WTC11 (cell line): ENCODE results near the gene PPP1R9A. TPM values are rescaled to one million over a fixed set of nuclear protein-coding genes. Genes with fewer than 3 reads are reported as not detected.

Source experiments
- ATAC-seq: fragments of 200-7000 bp; cut with Tn5 transposase; 2 replicates; pipeline ENCODE4 v1.10.0; 2021; ENCODE audit warnings: mild to moderate bottlenecking, moderate library complexity
- CTCF ChIA-PET: fragments of 300-600 bp; sonication (Branson Sonifier 250); formaldehyde crosslinking; loops from one replicate; lab custom pipeline; 2021; ENCODE audit warnings: antibody characterized with exemption; lab: Charles Lee
- POLR2A ChIA-PET: fragments of 350-600 bp; sonication (Branson Sonifier 250); formaldehyde crosslinking; loops from one replicate; lab custom pipeline; 2021; ENCODE audit warnings: antibody characterized with exemption; lab: Charles Lee
- DNase-seq: peaks from one replicate; pipeline ENCODE4 v3.0.0; 2021; ENCODE audit warnings: low spot score
- H3K27ac Mint-ChIP-seq: 2 replicates; pipeline ENCODE4 v1.8.0; 2021; ENCODE audit warnings: mixed read lengths
- H3K27me3 Mint-ChIP-seq: 2 replicates; pipeline ENCODE4 v1.8.0; 2021; ENCODE audit warnings: low read depth, mild to moderate bottlenecking, moderate library complexity, mixed read lengths
- H3K36me3 Mint-ChIP-seq: 2 replicates; pipeline ENCODE4 v1.8.0; 2021; ENCODE audit warnings: mixed read lengths
- H3K4me1 Mint-ChIP-seq: 2 replicates; pipeline ENCODE4 v1.8.0; 2022; ENCODE audit warnings: mixed read lengths
- H3K4me3 Mint-ChIP-seq: 2 replicates; pipeline ENCODE4 v1.8.0; 2021; ENCODE audit warnings: mild to moderate bottlenecking, moderate library complexity, mixed read lengths
- H3K9me3 Mint-ChIP-seq: 2 replicates; pipeline ENCODE4 v1.8.0; 2021; ENCODE audit warnings: mixed read lengths
- CBFB ChIP-seq: sonication (generic); formaldehyde crosslinking; IDR thresholded peaks from 2 replicates; pipeline ENCODE4 v1.8.1; 2022; ENCODE audit warnings: mild to moderate bottlenecking, low read depth, missing genetic modification reagents
- FOXP1 ChIP-seq: sonication (generic); formaldehyde crosslinking; IDR thresholded peaks from 2 replicates; pipeline ENCODE4 v1.8.0; 2022; ENCODE audit warnings: missing genetic modification reagents, mild to moderate bottlenecking, moderate library complexity, borderline replicate concordance
- IRF2 ChIP-seq: sonication (generic); formaldehyde crosslinking; IDR thresholded peaks from 2 replicates; pipeline ENCODE4 v1.8.0; 2022; ENCODE audit warnings: low read depth, missing genetic modification reagents, borderline replicate concordance
- JUN ChIP-seq: sonication (generic); formaldehyde crosslinking; IDR thresholded peaks from 2 replicates; pipeline ENCODE4 v1.8.0; 2023; ENCODE audit warnings: mild to moderate bottlenecking, missing genetic modification reagents
- NFATC4 ChIP-seq: fragments of 250-450 bp; sonication (Bioruptor Pico); IDR thresholded peaks from 2 replicates; pipeline ENCODE4 v1.9.0; 2021; ENCODE audit warnings: mild to moderate bottlenecking
- NFYB ChIP-seq: sonication (generic); formaldehyde crosslinking; conservative IDR thresholded peaks from 2 replicates; pipeline ENCODE4 v1.8.0; 2022; ENCODE audit warnings: low read depth, missing genetic modification reagents
- NR2C2 ChIP-seq: sonication (generic); formaldehyde crosslinking; IDR thresholded peaks from 2 replicates; pipeline ENCODE4 v1.8.0; 2022; ENCODE audit warnings: mild to moderate bottlenecking, missing genetic modification reagents
- RELA ChIP-seq: sonication (generic); formaldehyde crosslinking; IDR thresholded peaks from 2 replicates; pipeline ENCODE4 v1.8.1; 2022; ENCODE audit warnings: missing genetic modification reagents, mild to moderate bottlenecking, borderline replicate concordance
- RORB ChIP-seq: fragments of 250-450 bp; sonication (Bioruptor Pico); IDR thresholded peaks from 2 replicates; pipeline ENCODE4 v1.9.0; 2021; ENCODE audit warnings: mild to moderate bottlenecking
- TCF7 ChIP-seq: sonication (generic); formaldehyde crosslinking; IDR thresholded peaks from 2 replicates; pipeline ENCODE4 v1.8.0; 2022; ENCODE audit warnings: mild to moderate bottlenecking, low read depth, missing genetic modification reagents, moderate library complexity
- TP53 ChIP-seq: sonication (generic); formaldehyde crosslinking; IDR thresholded peaks from 2 replicates; pipeline ENCODE4 v1.8.1; 2023; ENCODE audit warnings: mild to moderate bottlenecking, missing genetic modification reagents
- ZNF232 ChIP-seq: sonication (generic); formaldehyde crosslinking; IDR thresholded peaks from 2 replicates; pipeline ENCODE4 v1.8.0; 2022; ENCODE audit warnings: mild to moderate bottlenecking, missing genetic modification reagents
- ZNF396 ChIP-seq: fragments of 250-450 bp; sonication (Bioruptor Pico); IDR thresholded peaks from 2 replicates; pipeline ENCODE4 v1.8.0; 2021; ENCODE audit warnings: mild to moderate bottlenecking, moderate library complexity, borderline replicate concordance
- ZNF671 ChIP-seq: fragments of 250-450 bp; sonication (Bioruptor Pico); IDR thresholded peaks from 2 replicates; pipeline ENCODE4 v1.8.0; 2021; ENCODE audit warnings: mild to moderate bottlenecking
- total RNA-seq: library from RNA; stranded (reverse); gene quantifications from 3 replicates; pipeline ENCODE4 v1.2.3, GENCODE V29; 2021
- TF ChIP-seq, protein P1 (sequence below): fragments of 250-450 bp; sonication (Bioruptor Pico); IDR thresholded peaks from 2 replicates; pipeline ENCODE4 v1.9.0; 2021; ENCODE audit warnings: moderate library complexity, mild to moderate bottlenecking, inconsistent platforms, borderline replicate concordance
- TF ChIP-seq, protein P2 (sequence below): sonication (generic); formaldehyde crosslinking; IDR thresholded peaks from 2 replicates; pipeline ENCODE4 v1.8.0; 2022; ENCODE audit warnings: missing genetic modification reagents
- TF ChIP-seq, protein P3 (sequence below): sonication (generic); formaldehyde crosslinking; IDR thresholded peaks from 2 replicates; pipeline ENCODE4 v1.8.1; 2022; ENCODE audit warnings: missing genetic modification reagents, borderline replicate concordance
- TF ChIP-seq, protein P4 (sequence below): sonication (generic); formaldehyde crosslinking; IDR thresholded peaks from 2 replicates; pipeline ENCODE4 v1.8.1; 2023; ENCODE audit warnings: mild to moderate bottlenecking, missing genetic modification reagents, moderate library complexity
- TF ChIP-seq, protein P5 (sequence below): fragments of 250-450 bp; sonication (Bioruptor Pico); IDR thresholded peaks from 2 replicates; pipeline ENCODE4 v1.9.0; 2021; ENCODE audit warnings: mild to moderate bottlenecking
- TF ChIP-seq, protein P6 (sequence below): sonication (generic); formaldehyde crosslinking; IDR thresholded peaks from 2 replicates; pipeline ENCODE4 v1.8.1; 2022; ENCODE audit warnings: low read depth, missing genetic modification reagents, borderline replicate concordance

PPP1R9A gene
- total RNA-seq, 1 experiment from 2014 or later = 16.8 TPM

GRCh38 chr7:95001258-95001657 lies 93.9 kb downstream of the PPP1R9A start:
- H3K36me3 Mint-ChIP-seq = no peaks in the 10 kb centered on the region
- ChIA-PET POLR2A (no interaction called here), CTCF (no interaction called here)
- H3K4me3 Mint-ChIP-seq = no peak overlapping the region
- H3K9me3 Mint-ChIP-seq = no peaks in the 10 kb centered on the region
- H3K4me1 Mint-ChIP-seq = peaks cover 15% of the 10 kb centered on the region
- H3K27ac Mint-ChIP-seq = no peak overlapping the region
- no peak for DNase-seq
- TF ChIP-seq, protein P1, sequence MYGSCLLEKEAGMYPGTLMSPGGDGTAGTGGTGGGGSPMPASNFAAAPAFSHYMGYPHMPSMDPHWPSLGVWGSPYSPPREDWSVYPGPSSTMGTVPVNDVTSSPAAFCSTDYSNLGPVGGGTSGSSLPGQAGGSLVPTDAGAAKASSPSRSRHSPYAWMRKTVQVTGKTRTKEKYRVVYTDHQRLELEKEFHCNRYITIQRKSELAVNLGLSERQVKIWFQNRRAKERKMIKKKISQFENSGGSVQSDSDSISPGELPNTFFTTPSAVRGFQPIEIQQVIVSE (CRISPR knock-in tag) = no peak
- TF ChIP-seq NFATC4 (CRISPR knock-in tag) (no peak), TP53 (CRISPR knock-in tag) (no peak), IRF2 (CRISPR knock-in tag) (no peak), JUN (CRISPR knock-in tag) (no peak), NFYB (no peak), FOXP1 (no peak), RELA (CRISPR knock-in tag) (no peak), TCF7 (no peak), CBFB (CRISPR knock-in tag) (no peak), ZNF232 (no peak), RORB (no peak), ZNF671 (CRISPR knock-in tag) (no peak), ZNF396 (no peak)
- TF ChIP-seq, protein P2, sequence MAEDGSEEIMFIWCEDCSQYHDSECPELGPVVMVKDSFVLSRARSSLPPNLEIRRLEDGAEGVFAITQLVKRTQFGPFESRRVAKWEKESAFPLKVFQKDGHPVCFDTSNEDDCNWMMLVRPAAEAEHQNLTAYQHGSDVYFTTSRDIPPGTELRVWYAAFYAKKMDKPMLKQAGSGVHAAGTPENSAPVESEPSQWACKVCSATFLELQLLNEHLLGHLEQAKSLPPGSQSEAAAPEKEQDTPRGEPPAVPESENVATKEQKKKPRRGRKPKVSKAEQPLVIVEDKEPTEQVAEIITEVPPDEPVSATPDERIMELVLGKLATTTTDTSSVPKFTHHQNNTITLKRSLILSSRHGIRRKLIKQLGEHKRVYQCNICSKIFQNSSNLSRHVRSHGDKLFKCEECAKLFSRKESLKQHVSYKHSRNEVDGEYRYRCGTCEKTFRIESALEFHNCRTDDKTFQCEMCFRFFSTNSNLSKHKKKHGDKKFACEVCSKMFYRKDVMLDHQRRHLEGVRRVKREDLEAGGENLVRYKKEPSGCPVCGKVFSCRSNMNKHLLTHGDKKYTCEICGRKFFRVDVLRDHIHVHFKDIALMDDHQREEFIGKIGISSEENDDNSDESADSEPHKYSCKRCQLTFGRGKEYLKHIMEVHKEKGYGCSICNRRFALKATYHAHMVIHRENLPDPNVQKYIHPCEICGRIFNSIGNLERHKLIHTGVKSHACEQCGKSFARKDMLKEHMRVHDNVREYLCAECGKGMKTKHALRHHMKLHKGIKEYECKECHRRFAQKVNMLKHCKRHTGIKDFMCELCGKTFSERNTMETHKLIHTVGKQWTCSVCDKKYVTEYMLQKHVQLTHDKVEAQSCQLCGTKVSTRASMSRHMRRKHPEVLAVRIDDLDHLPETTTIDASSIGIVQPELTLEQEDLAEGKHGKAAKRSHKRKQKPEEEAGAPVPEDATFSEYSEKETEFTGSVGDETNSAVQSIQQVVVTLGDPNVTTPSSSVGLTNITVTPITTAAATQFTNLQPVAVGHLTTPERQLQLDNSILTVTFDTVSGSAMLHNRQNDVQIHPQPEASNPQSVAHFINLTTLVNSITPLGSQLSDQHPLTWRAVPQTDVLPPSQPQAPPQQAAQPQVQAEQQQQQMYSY (CRISPR knock-in tag) = no peak
- TF ChIP-seq, protein P3, sequence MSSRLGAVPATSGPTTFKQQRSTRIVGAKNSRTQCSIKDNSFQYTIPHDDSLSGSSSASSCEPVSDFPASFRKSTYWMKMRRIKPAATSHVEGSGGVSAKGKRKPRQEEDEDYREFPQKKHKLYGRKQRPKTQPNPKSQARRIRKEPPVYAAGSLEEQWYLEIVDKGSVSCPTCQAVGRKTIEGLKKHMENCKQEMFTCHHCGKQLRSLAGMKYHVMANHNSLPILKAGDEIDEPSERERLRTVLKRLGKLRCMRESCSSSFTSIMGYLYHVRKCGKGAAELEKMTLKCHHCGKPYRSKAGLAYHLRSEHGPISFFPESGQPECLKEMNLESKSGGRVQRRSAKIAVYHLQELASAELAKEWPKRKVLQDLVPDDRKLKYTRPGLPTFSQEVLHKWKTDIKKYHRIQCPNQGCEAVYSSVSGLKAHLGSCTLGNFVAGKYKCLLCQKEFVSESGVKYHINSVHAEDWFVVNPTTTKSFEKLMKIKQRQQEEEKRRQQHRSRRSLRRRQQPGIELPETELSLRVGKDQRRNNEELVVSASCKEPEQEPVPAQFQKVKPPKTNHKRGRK (CRISPR knock-in tag) = no peak
- ATAC-seq = no peak
- no peaks in the 10 kb centered on the region for H3K27me3 Mint-ChIP-seq

GRCh38 chr7:95001815-95002561 lies 94.6 kb downstream of the PPP1R9A start:
- Mint-ChIP-seq H3K36me3 (no peaks in the 10 kb centered on the region), H3K27ac (no peak overlapping the region), H3K27me3 (no peaks in the 10 kb centered on the region)
- no peak for ATAC-seq
- TF ChIP-seq, protein P4, sequence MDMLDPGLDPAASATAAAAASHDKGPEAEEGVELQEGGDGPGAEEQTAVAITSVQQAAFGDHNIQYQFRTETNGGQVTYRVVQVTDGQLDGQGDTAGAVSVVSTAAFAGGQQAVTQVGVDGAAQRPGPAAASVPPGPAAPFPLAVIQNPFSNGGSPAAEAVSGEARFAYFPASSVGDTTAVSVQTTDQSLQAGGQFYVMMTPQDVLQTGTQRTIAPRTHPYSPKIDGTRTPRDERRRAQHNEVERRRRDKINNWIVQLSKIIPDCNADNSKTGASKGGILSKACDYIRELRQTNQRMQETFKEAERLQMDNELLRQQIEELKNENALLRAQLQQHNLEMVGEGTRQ (CRISPR knock-in tag) = no peak
- TF ChIP-seq, protein P5, sequence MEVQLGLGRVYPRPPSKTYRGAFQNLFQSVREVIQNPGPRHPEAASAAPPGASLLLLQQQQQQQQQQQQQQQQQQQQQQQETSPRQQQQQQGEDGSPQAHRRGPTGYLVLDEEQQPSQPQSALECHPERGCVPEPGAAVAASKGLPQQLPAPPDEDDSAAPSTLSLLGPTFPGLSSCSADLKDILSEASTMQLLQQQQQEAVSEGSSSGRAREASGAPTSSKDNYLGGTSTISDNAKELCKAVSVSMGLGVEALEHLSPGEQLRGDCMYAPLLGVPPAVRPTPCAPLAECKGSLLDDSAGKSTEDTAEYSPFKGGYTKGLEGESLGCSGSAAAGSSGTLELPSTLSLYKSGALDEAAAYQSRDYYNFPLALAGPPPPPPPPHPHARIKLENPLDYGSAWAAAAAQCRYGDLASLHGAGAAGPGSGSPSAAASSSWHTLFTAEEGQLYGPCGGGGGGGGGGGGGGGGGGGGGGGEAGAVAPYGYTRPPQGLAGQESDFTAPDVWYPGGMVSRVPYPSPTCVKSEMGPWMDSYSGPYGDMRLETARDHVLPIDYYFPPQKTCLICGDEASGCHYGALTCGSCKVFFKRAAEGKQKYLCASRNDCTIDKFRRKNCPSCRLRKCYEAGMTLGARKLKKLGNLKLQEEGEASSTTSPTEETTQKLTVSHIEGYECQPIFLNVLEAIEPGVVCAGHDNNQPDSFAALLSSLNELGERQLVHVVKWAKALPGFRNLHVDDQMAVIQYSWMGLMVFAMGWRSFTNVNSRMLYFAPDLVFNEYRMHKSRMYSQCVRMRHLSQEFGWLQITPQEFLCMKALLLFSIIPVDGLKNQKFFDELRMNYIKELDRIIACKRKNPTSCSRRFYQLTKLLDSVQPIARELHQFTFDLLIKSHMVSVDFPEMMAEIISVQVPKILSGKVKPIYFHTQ (CRISPR knock-in tag) = no peak
- no peak for TF ChIP-seq IRF2 (CRISPR knock-in tag)
- TF ChIP-seq, protein P6, sequence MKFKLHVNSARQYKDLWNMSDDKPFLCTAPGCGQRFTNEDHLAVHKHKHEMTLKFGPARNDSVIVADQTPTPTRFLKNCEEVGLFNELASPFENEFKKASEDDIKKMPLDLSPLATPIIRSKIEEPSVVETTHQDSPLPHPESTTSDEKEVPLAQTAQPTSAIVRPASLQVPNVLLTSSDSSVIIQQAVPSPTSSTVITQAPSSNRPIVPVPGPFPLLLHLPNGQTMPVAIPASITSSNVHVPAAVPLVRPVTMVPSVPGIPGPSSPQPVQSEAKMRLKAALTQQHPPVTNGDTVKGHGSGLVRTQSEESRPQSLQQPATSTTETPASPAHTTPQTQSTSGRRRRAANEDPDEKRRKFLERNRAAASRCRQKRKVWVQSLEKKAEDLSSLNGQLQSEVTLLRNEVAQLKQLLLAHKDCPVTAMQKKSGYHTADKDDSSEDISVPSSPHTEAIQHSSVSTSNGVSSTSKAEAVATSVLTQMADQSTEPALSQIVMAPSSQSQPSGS (CRISPR knock-in tag) = no peak
- TF ChIP-seq NR2C2 (CRISPR knock-in tag) = no peak
- TF ChIP-seq FOXP1 = no peak
- TF ChIP-seq, all 79 proteins: peak for 0
- no peak for DNase-seq
- Mint-ChIP-seq H3K4me1 (peaks cover 15% of the 10 kb centered on the region), H3K9me3 (no peaks in the 10 kb centered on the region), H3K4me3 (no peak overlapping the region)
- ChIA-PET CTCF (no interaction called here), POLR2A (no interaction called here)
